Keratinocyte (primary cell): ENCODE measurements around the gene SPATA24. TPM values are rescaled to one million over a fixed set of nuclear protein-coding genes. Genes with fewer than 3 reads are reported as not detected.

Experiments used
- DNase-seq: peaks from one replicate; pipeline ENCODE4 v3.0.0-alpha.2; 2011; ENCODE audit warnings: low read depth, missing footprints, low spot score
- FAIRE-seq: peaks from 2 replicates; lab custom pipeline; 2011; peaks lifted over from hg19 to GRCh38; lab: Jason Lieb, UNC
- H2AFZ ChIP-seq: 2 replicates; pipeline ENCODE4 v1.6.0; 2012; ENCODE audit warnings: low read length, control low read depth, inconsistent platforms; ENCODE audit not compliant: control insufficient read depth
- H3K27ac ChIP-seq: 2 replicates; pipeline ENCODE4 v1.5.1; 2011; ENCODE audit warnings: low read length; ENCODE audit not compliant: control insufficient read depth, insufficient read depth
- H3K27me3 ChIP-seq: 3 replicates; pipeline ENCODE4 v1.6.0; 2011; ENCODE audit warnings: low read length; ENCODE audit not compliant: control insufficient read depth, insufficient read depth; ENCODE audit errors: extremely low read depth
- H3K36me3 ChIP-seq, 2 experiments: 2 replicates in 1 of 2; 3 replicates in 1 of 2; pipeline ENCODE4 v1.5.1; 2011; ENCODE audit warnings: low read length in 2 of 2, mild to moderate bottlenecking in 1 of 2; ENCODE audit not compliant: control insufficient read depth in 2 of 2, insufficient read depth in 2 of 2; ENCODE audit errors: extremely low read depth in 1 of 2
- H3K4me1 ChIP-seq: 3 replicates; pipeline ENCODE4 v1.5.1; 2011; ENCODE audit warnings: low read length; ENCODE audit not compliant: control insufficient read depth, insufficient read depth; ENCODE audit errors: extremely low read depth
- H3K4me2 ChIP-seq: 3 replicates; pipeline ENCODE4 v1.6.0; 2011; ENCODE audit warnings: low read depth, low read length; ENCODE audit not compliant: control insufficient read depth, insufficient read depth; ENCODE audit errors: extremely low read depth
- H3K4me3 ChIP-seq, 3 experiments: fragments of 200-600 bp in 1 of 3; sonication (generic) in 1 of 3; 2 replicates in 2 of 3; 3 replicates in 1 of 3; pipeline ENCODE4 v1.5.1; 2011 to 2016; ENCODE audit warnings: low read length in 3 of 3, mild to moderate bottlenecking in 3 of 3, control low read depth in 2 of 3, inconsistent platforms in 1 of 3, low read depth in 1 of 3, mixed read lengths in 1 of 3, mixed run types in 1 of 3, moderate library complexity in 1 of 3; ENCODE audit not compliant: control insufficient read depth in 2 of 3, insufficient read depth in 2 of 3; ENCODE audit errors: extremely low read depth in 1 of 3
- H3K79me2 ChIP-seq: 2 replicates; pipeline ENCODE4 v1.6.0; 2012; ENCODE audit warnings: low read length; ENCODE audit not compliant: control insufficient read depth, insufficient read depth
- H3K9ac ChIP-seq: 3 replicates; pipeline ENCODE4 v1.6.0; 2011; ENCODE audit warnings: low read length; ENCODE audit not compliant: control insufficient read depth, insufficient read depth; ENCODE audit errors: extremely low read depth
- H3K9me1 ChIP-seq: 3 replicates; pipeline ENCODE4 v1.6.0; 2011; ENCODE audit warnings: low read length; ENCODE audit not compliant: control insufficient read depth, insufficient read depth; ENCODE audit errors: extremely low read depth
- H3K9me3 ChIP-seq: 2 replicates; pipeline ENCODE4 v1.5.1; 2012; ENCODE audit warnings: low read depth, low read length; ENCODE audit not compliant: control insufficient read depth
- H4K20me1 ChIP-seq: 3 replicates; pipeline ENCODE4 v1.6.0; 2011; ENCODE audit warnings: low read length; ENCODE audit not compliant: control insufficient read depth, insufficient read depth; ENCODE audit errors: extremely low read depth
- EZH2 ChIP-seq: IDR thresholded peaks from one replicate; pipeline ENCODE4 v1.6.1; 2012; ENCODE audit warnings: inconsistent platforms, mild to moderate bottlenecking, low read length, moderate library complexity
- dilution Hi-C: fragments of 300-500 bp; cut with MboI; formaldehyde crosslinking; loops from one replicate; pipeline ENCODE4 v1.7.0; 2020; ENCODE audit warnings: low sequenced_read_pairs; ENCODE audit not compliant: extremely low pct_ligation_motif_present
- polyA plus RNA-seq, 5 experiments: library from polyadenylated mRNA; depleted of rRNA in 3 of 5; stranded (reverse) in 3 of 5; stranded (forward) in 1 of 5; unstranded in 1 of 5; fragments of >200 nt; gene quantifications; 1 replicate in 1 of 5; 2 replicates in 3 of 5; 3 replicates in 1 of 5; pipeline versions ENCODE4 v1.2.1 to v1.2.3, GENCODE V29; 2011 to 2012; ENCODE audit warnings: missing spikeins in 2 of 5, low read depth in 1 of 5, low replicate concordance in 1 of 5
- TF ChIP-seq, protein P1 (sequence below), 3 experiments: IDR thresholded peaks in 1 of 3; conservative IDR thresholded peaks in 1 of 3; optimal IDR thresholded peaks in 1 of 3; 2 replicates in 2 of 3; 3 replicates in 1 of 3; pipeline versions ENCODE3 to v1.5.1; 2011; ENCODE audit warnings: low read length in 3 of 3, mild to moderate bottlenecking in 3 of 3, moderate library complexity in 2 of 3, control low read depth in 1 of 3, inconsistent platforms in 1 of 3; ENCODE audit not compliant: insufficient read depth in 2 of 3; ENCODE audit errors: extremely low read depth in 1 of 3

The SPATA24 gene
- polyA plus RNA-seq, 1 donor (not counting 4 experiments of a cell fraction or from before 2014, with no cell fraction given): 4.9 TPM

DNA sequence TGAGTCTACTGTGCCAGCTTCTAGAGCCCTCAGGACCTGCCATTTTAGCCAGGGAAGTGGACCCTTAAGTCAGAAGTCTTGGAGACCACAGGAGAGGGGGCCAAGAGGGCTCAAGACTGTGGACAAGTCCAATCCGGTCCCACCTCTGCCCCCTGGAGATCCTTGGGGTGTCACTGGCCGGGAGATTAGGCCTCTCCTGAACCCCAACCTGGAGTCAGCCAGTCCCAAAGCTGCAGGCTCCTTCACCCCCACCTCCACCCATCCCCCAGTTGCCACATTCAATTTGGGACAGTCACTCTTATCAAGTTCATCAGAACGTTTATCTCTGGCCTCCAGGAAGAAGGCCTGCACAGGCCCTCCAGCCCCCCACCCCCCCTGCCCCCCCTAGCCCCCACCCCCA is 21.1 kb downstream of the SPATA24 start:
- Histone ChIP-seq H3K27me3 (no peaks in the 10 kb centered on the region), H3K4me2 (no peak overlapping the region), H3K4me1 (peaks cover 32% of the 10 kb centered on the region), H3K27ac (no peak overlapping the region), H3K4me3 (no peak overlapping the region), H4K20me1 (no peaks in the 10 kb centered on the region), H3K79me2 (no peaks in the 10 kb centered on the region), H3K36me3 (no peaks in the 10 kb centered on the region), H3K9me1 (no peaks in the 10 kb centered on the region), H2AFZ (no peak overlapping the region), H3K9me3 (no peaks in the 10 kb centered on the region), H3K9ac (no peak overlapping the region)
- dilution Hi-C loops: no loop called here
- TF ChIP-seq EZH2: no peak
- TF ChIP-seq, protein P1, sequence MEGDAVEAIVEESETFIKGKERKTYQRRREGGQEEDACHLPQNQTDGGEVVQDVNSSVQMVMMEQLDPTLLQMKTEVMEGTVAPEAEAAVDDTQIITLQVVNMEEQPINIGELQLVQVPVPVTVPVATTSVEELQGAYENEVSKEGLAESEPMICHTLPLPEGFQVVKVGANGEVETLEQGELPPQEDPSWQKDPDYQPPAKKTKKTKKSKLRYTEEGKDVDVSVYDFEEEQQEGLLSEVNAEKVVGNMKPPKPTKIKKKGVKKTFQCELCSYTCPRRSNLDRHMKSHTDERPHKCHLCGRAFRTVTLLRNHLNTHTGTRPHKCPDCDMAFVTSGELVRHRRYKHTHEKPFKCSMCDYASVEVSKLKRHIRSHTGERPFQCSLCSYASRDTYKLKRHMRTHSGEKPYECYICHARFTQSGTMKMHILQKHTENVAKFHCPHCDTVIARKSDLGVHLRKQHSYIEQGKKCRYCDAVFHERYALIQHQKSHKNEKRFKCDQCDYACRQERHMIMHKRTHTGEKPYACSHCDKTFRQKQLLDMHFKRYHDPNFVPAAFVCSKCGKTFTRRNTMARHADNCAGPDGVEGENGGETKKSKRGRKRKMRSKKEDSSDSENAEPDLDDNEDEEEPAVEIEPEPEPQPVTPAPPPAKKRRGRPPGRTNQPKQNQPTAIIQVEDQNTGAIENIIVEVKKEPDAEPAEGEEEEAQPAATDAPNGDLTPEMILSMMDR (optimal IDR thresholded peaks at IDR 0.05 in 1 of 3, IDR thresholded peaks at IDR 0.05 in 1 of 3, conservative IDR thresholded peaks at IDR 0.05 in 1 of 3; ENCODE audit: extremely low read depth in 1 of 3, insufficient read depth in 2 of 3, low read length in 3 of 3): no peak
- FAIRE-seq: no peak
- no peak for DNase-seq

DNA sequence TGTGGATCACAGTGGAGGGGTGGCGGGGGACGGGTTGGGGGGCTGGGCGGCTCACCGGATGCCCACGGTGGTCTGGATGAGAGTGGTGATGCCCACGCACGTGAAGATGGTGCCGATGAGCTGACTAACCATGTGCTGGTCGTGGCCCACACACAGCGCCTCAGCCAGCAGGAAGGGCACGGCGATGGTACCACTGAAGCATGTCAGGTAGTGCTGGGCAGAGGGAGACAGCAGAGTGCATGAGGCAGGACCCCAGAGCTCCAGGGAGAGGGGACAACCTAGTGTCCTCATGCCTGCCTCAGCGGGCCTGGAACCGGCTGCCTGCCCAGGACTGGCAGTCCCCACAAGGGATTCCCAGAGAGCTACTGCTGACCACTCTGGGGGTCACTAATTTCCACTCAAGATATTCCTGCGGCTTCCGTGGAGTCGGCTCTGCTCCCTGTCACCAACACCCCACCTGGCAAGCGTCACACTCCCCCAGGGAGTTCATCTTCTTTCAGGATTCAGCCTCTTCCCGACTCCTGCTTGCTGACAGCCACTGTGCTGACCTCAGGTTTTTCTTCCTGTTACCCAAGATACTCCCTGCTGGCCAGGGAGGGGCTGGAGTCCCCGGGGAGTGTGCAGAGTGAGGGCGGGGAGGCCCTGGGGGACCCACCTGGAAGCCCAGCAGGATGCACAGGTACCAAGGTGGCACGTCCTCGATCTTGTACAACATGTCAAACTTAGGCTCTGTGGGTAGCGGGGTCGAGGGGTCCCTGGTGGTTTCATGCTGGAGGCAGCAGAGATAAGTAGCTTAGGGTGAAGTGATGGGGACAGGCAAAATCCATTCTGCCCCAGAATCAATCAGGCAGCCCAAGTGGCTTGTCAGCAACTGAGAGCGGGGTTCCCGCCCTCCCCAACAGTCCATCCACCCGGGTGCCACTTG is 21.8 kb downstream of the SPATA24 start:
- dilution Hi-C loops: no loop called here
- FAIRE-seq (no peak), DNase-seq (no peak)
- no peaks in the 10 kb centered on the region for H4K20me1 ChIP-seq
- H3K27ac ChIP-seq: no peak overlapping the region
- no peak overlapping the region for H2AFZ ChIP-seq
- H3K9ac ChIP-seq: no peak overlapping the region
- TF ChIP-seq, protein P1 (optimal IDR thresholded peaks at IDR 0.05 in 1 of 3, IDR thresholded peaks at IDR 0.05 in 1 of 3, conservative IDR thresholded peaks at IDR 0.05 in 1 of 3; ENCODE audit: extremely low read depth in 1 of 3, insufficient read depth in 2 of 3, low read length in 3 of 3): no peak
- no peak for TF ChIP-seq EZH2
- no peaks in the 10 kb centered on the region for H3K9me1 ChIP-seq
- H3K79me2 ChIP-seq: no peaks in the 10 kb centered on the region
- H3K27me3 ChIP-seq: no peaks in the 10 kb centered on the region
- no peaks in the 10 kb centered on the region for H3K9me3 ChIP-seq
- no peak overlapping the region for H3K4me3 ChIP-seq
- H3K36me3 ChIP-seq: no peaks in the 10 kb centered on the region
- H3K4me1 ChIP-seq: peaks cover 32% of the 10 kb centered on the region
- no peak overlapping the region for H3K4me2 ChIP-seq
